SK-N-SH treated with all-trans-retinoic acid at 6 μM for 48 hours (cell line): ENCODE results near the gene KCNMA1.

Experiments used
- OSR1 ChIP-seq: fragments of 250-450 bp; sonication (Bioruptor Pico); IDR thresholded peaks from 2 replicates; pipeline ENCODE4 v1.8.0; 2022; ENCODE audit warnings: moderate library complexity, mild to moderate bottlenecking, inconsistent platforms
- PATZ1 ChIP-seq: fragments of 250-450 bp; sonication (Bioruptor Pico); IDR thresholded peaks from 2 replicates; pipeline ENCODE4 v1.8.0; 2020; ENCODE audit warnings: mild to moderate bottlenecking, moderate library complexity, borderline replicate concordance
- POU6F1 ChIP-seq: fragments of 250-450 bp; sonication (Bioruptor Pico); IDR thresholded peaks from 2 replicates; pipeline ENCODE4 v1.8.0; 2021; ENCODE audit warnings: low read depth, mild to moderate bottlenecking, moderate library complexity, borderline replicate concordance
- ZC3H10 ChIP-seq: fragments of 250-450 bp; sonication (Bioruptor Pico); IDR thresholded peaks from 2 replicates; pipeline ENCODE4 v1.5.1; 2021; ENCODE audit warnings: mild to moderate bottlenecking, moderate library complexity
- ZNF565 ChIP-seq: fragments of 450-650 bp; formaldehyde crosslinking; conservative IDR thresholded peaks from 2 replicates; pipeline ENCODE4 v1.5.0; 2020; ENCODE audit warnings: low read depth, mild to moderate bottlenecking, moderate library complexity
- ZNF70 ChIP-seq: fragments of 450-650 bp; formaldehyde crosslinking; IDR thresholded peaks from 2 replicates; pipeline ENCODE4 v1.5.0; 2020; ENCODE audit warnings: mild to moderate bottlenecking, moderate library complexity

GRCh38 chr10:77516575-77516974 is 121.0 kb downstream of the KCNMA1 start:
- TF ChIP-seq POU6F1 (CRISPR knock-in tag): no peak
- no peak for TF ChIP-seq ZNF70 (CRISPR knock-in tag)
- TF ChIP-seq ZNF565 (CRISPR knock-in tag): no peak
- TF ChIP-seq OSR1: no peak
- no peak for TF ChIP-seq ZC3H10 (CRISPR knock-in tag)
- TF ChIP-seq PATZ1 (CRISPR knock-in tag): no peak
